OCI-LY1 (cell line): ENCODE measurements around the gene MRPL54.

ENCODE experiments used
- H2AFZ ChIP-seq: fragments of 200-600 bp; sonication (generic), shearing (Covaris generic); 2 replicates; pipeline ENCODE4 v1.6.0; 2014; ENCODE audit warnings: antibody characterized with exemption, mild to moderate bottlenecking, low read length
- H3F3A ChIP-seq: fragments of 200-600 bp; sonication (generic), shearing (Covaris generic); 2 replicates; pipeline ENCODE4 v1.6.0; 2014; ENCODE audit warnings: mild to moderate bottlenecking, antibody characterized with exemption, low read length, moderate library complexity; ENCODE audit not compliant: insufficient read depth
- H3K27ac ChIP-seq: fragments of 200-600 bp; sonication (generic); 2 replicates; pipeline ENCODE4 v1.5.1; 2014; ENCODE audit warnings: low read length, mixed run types, mild to moderate bottlenecking, low read depth; ENCODE audit not compliant: poor library complexity, severe bottlenecking
- H3K27me3 ChIP-seq: fragments of 200-600 bp; sonication (generic); 2 replicates; pipeline ENCODE4 v1.6.0; 2014; ENCODE audit warnings: antibody characterized with exemption, mild to moderate bottlenecking, low read length, moderate library complexity; ENCODE audit not compliant: insufficient read depth
- H3K36me3 ChIP-seq: fragments of 200-600 bp; sonication (generic); 2 replicates; pipeline ENCODE4 v1.6.1; 2014; ENCODE audit warnings: mild to moderate bottlenecking, antibody characterized with exemption, low read length, moderate library complexity, mixed read lengths; ENCODE audit not compliant: insufficient read depth
- H3K4me1 ChIP-seq: fragments of 200-600 bp; sonication (generic); 2 replicates; pipeline ENCODE4 v1.5.1; 2014; ENCODE audit warnings: mild to moderate bottlenecking, low read length, moderate library complexity; ENCODE audit not compliant: insufficient read depth, severe bottlenecking
- H3K4me2 ChIP-seq: fragments of 200-600 bp; sonication (generic), shearing (Covaris generic); 2 replicates; pipeline ENCODE4 v1.6.1; 2014; ENCODE audit warnings: low read length
- H3K4me3 ChIP-seq: fragments of 200-600 bp; sonication (generic); 2 replicates; pipeline ENCODE4 v1.5.1; 2014; ENCODE audit warnings: low read length, low read depth, mild to moderate bottlenecking, mixed read lengths; ENCODE audit not compliant: poor library complexity, severe bottlenecking
- H3K79me2 ChIP-seq: fragments of 200-600 bp; shearing (Covaris generic); 2 replicates; pipeline ENCODE4 v1.6.1; 2016; ENCODE audit warnings: mixed run types, low read length, mixed read lengths; ENCODE audit not compliant: insufficient read depth
- H3K9ac ChIP-seq: fragments of 200-600 bp; sonication (generic), shearing (Covaris generic); 2 replicates; pipeline ENCODE4 v1.6.1; 2014; ENCODE audit warnings: mild to moderate bottlenecking, low read length, mixed read lengths
- H3K9me2 ChIP-seq: fragments of 200-600 bp; sonication (generic), shearing (Covaris generic); 2 replicates; pipeline ENCODE4 v1.6.1; 2014; ENCODE audit warnings: low read depth, mild to moderate bottlenecking, low read length, mixed read lengths
- H3K9me3 ChIP-seq: fragments of 200-600 bp; shearing (Covaris generic); 2 replicates; pipeline ENCODE4 v1.6.1; 2014; ENCODE audit warnings: low read length, mixed read lengths
- H4K20me1 ChIP-seq: fragments of 200-600 bp; sonication (generic), shearing (Covaris generic); 2 replicates; pipeline ENCODE4 v1.6.0; 2016; ENCODE audit warnings: mild to moderate bottlenecking, low read length; ENCODE audit not compliant: insufficient read depth
- CTCF ChIP-seq: fragments of 200-600 bp; sonication (generic), shearing (Covaris generic); IDR thresholded peaks from 2 replicates; pipeline ENCODE4 v1.5.1; 2017; ENCODE audit warnings: mild to moderate bottlenecking, antibody characterized with exemption, low read length, moderate library complexity, mixed read lengths
- EZH2 ChIP-seq: fragments of 200-600 bp; sonication (generic), shearing (Covaris generic); IDR thresholded peaks from 2 replicates; pipeline ENCODE4 v1.8.0; 2017; ENCODE audit warnings: borderline replicate concordance, mixed run types, mild to moderate bottlenecking, antibody characterized with exemption, low read length, moderate library complexity, mixed read lengths

The MRPL54 gene

GRCh38 chr19:3790941-3791340 is 28.5 kb downstream of the MRPL54 start:
- H3K27me3 ChIP-seq = peaks cover 3% of the 10 kb centered on the region; the same call in 1 of the 2 replicates
- no peak overlapping the region for H2AFZ ChIP-seq
- H3K4me3 ChIP-seq = no peak overlapping the region
- no peaks in the 10 kb centered on the region for H3K36me3 ChIP-seq
- H3K4me2 ChIP-seq = no peak overlapping the region
- H4K20me1 ChIP-seq = no peaks in the 10 kb centered on the region
- H3K9me2 ChIP-seq = no peaks in the 10 kb centered on the region
- H3K4me1 ChIP-seq = no peaks in the 10 kb centered on the region
- H3K27ac ChIP-seq = no peak overlapping the region
- no peaks in the 10 kb centered on the region for H3K79me2 ChIP-seq
- H3K9ac ChIP-seq = no peak overlapping the region
- TF ChIP-seq CTCF (no peak), EZH2 (no peak)
- no peaks in the 10 kb centered on the region for H3F3A ChIP-seq
- no peaks in the 10 kb centered on the region for H3K9me3 ChIP-seq

GRCh38 chr19:3792114-3792513 is 29.6 kb downstream of the MRPL54 start:
- Histone ChIP-seq H3K79me2 (no peaks in the 10 kb centered on the region), H3K36me3 (no peaks in the 10 kb centered on the region), H3K9me3 (peaks cover 3% of the 10 kb centered on the region; the same call in 1 of the 2 replicates), H3K4me2 (no peak overlapping the region), H3K9me2 (no peaks in the 10 kb centered on the region), H3K4me3 (no peak overlapping the region), H2AFZ (no peak overlapping the region), H3K27ac (no peak overlapping the region), H3K27me3 (peaks cover 3% of the 10 kb centered on the region; the same call in 1 of the 2 replicates), H3K4me1 (no peaks in the 10 kb centered on the region), H3F3A (no peaks in the 10 kb centered on the region), H4K20me1 (no peaks in the 10 kb centered on the region), H3K9ac (no peak overlapping the region)
- TF ChIP-seq CTCF = no peak
- no peak for TF ChIP-seq EZH2

GRCh38 chr19:3793799-3794198 is 31.3 kb downstream of the MRPL54 start:
- no peak overlapping the region for H3K4me2 ChIP-seq
- peaks cover 3% of the 10 kb centered on the region; the same call in 1 of the 2 replicates for H3K27me3 ChIP-seq
- no peaks in the 10 kb centered on the region for H3K9me2 ChIP-seq
- H3K27ac ChIP-seq = no peak overlapping the region
- no peaks in the 10 kb centered on the region for H3F3A ChIP-seq
- no peaks in the 10 kb centered on the region for H4K20me1 ChIP-seq
- H3K9me3 ChIP-seq = peaks cover 3% of the 10 kb centered on the region; the same call in 1 of the 2 replicates
- H3K4me3 ChIP-seq = no peak overlapping the region
- no peaks in the 10 kb centered on the region for H3K36me3 ChIP-seq
- no peak overlapping the region for H3K9ac ChIP-seq
- H2AFZ ChIP-seq = no peak overlapping the region
- H3K79me2 ChIP-seq = no peaks in the 10 kb centered on the region
- TF ChIP-seq EZH2 (no peak), CTCF (no peak)
- H3K4me1 ChIP-seq = no peaks in the 10 kb centered on the region
